ENCODE measurements around the gene TMEM52B. TPM values are rescaled to one million over a fixed set of nuclear protein-coding genes. Genes with fewer than 3 reads are reported as not detected.

Gene TMEM52B
- total RNA-seq, 1 donor from 2014 or later: not detected

Other genes starting within 250 kb of the TMEM52B start
- not detected for gene CLEC2A, start 246.7 kb upstream of the TMEM52B start, total RNA-seq
- gene CLEC12A, start 207.6 kb upstream of the TMEM52B start, total RNA-seq: not detected
- not detected for gene CLEC1B, start 179.9 kb upstream of the TMEM52B start, total RNA-seq
- gene CLEC12B, start 168.4 kb upstream of the TMEM52B start, total RNA-seq: not detected
- 0.82 TPM for gene CLEC9A, start 148.3 kb upstream of the TMEM52B start, total RNA-seq
- gene CLEC1A, start 80.0 kb upstream of the TMEM52B start, total RNA-seq: 2.7 TPM
- 3.6 TPM for gene CLEC7A, start 48.8 kb upstream of the TMEM52B start, total RNA-seq
- gene OLR1, start 6.9 kb upstream of the TMEM52B start, total RNA-seq: 1.2 TPM
- gene GABARAPL1, start 33.8 kb downstream of the TMEM52B start, total RNA-seq: 76.4 TPM
- 0.31 TPM for gene KLRD1, start 128.8 kb downstream of the TMEM52B start, total RNA-seq
- gene KLRK1, start 211.0 kb downstream of the TMEM52B start, total RNA-seq: 1.7 TPM
- gene KLRC4, start 230.7 kb downstream of the TMEM52B start, total RNA-seq: not detected
- gene KLRC3, start 241.6 kb downstream of the TMEM52B start, total RNA-seq: 0.41 TPM

Measured in tongue (tissue), 1 donor.